Activated CD4-positive, alpha-beta T cell treated with anti-CD3 and anti-CD28 coated beads, Interleukin-2, Interleukin-6, amounts not matched to agents 100 ng/mL and 50 ng/mL, durations not matched to agents 16 hours and 8 hours (primary cell): ENCODE results near the gene SPATS1.
"Not testable (repeated sequence)": the region's sequence is repeated elsewhere in the genome, so short reads cannot be mapped to it uniquely, and the experiment has no call there.

ENCODE experiments used
- DNase-seq: peaks from one replicate; pipeline ENCODE4 v3.0.0-alpha.2; 2020

SPATS1 gene

DNA sequence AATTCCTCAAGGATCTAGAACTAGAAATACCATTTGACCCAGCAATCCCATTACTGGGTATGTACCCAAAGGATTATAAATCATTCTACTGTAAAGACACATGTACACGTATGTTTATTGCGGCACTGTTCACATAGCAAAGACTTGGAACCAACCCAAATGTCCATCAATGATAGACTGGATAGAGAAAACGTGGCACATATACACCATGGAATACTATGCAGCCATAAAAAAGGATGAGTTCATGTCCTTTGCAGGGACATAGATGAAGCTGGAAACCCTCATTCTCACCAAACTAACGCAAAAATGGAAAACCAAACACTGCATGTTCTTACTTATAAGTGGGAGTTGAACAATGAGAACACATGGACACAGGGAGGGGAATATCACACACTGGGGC, 4.4 kb downstream of the SPATS1 start:
- DNase-seq, result not testable (repeated sequence)

DNA sequence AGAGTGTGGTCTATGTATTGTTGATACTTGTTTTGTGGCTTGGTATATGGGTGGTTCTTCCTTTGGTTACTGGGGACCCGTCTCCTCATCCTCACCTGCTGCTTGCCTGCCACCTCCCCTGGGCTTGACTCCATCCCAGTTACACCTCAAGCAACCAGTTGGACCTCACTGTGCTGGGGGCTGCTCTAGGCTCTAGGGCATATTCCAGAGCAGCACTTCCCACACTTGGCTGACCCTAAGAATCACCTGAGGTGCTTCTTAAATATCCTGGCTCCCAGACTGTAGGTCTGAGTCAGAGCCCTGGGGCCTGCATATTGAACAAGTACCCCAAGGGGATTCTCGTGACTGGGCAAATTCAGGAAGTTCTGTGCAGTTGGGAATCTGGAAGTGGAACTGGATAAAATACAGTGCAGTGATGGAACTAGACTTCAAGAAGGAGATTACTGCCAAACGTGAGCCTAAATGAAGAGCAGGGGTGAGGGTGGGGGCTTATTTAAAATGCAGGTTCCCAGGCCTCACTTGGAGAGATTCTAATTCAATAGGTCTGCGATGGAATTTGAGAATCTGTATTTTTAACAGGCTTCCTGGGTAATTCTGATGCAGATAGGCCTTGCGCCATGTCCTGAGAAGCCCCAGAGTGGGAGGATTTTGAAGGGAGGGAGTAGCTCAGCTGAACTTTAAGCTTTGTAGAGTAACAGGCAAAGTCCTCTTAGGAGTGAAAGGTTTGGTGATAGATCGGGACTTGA, 7.6 kb downstream of the SPATS1 start:
- no peak for DNase-seq

DNA sequence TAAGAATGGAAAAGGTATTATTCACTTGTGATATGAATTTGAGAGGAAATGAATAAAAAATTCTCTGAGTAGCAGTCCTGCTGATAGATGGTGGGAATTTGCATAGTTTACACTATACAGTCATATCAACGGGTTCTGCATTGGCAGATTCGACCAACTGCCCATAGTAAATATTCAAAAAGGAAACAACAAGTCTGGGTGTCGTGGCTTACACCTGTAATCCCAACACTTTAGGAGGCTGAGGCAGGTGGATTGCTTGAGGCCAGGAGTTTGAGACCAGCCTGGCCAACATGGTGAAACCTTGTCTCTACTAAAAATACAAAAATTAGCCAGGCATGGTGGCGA, 8.2 kb downstream of the SPATS1 start:
- not testable (repeated sequence) for DNase-seq

DNA sequence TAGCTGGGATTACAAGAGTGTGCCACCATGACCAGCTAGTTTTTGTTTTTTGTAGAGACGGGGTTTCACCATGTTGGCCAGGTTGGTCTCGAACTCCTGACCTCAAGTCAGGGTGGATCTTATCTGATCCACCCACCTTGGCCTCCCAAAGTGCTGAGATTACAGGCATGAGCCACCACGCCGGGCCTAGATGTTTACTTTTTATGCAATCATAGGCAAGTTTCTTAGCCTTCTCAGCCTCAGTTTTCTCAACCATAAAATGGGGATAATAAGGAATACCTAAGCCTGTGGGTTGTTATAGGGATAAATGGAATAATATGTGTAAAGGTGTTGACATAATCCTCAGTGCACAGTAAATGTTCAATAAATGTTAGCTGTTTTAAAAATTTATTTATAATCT, 9.8 kb downstream of the SPATS1 start:
- no peak for DNase-seq

DNA sequence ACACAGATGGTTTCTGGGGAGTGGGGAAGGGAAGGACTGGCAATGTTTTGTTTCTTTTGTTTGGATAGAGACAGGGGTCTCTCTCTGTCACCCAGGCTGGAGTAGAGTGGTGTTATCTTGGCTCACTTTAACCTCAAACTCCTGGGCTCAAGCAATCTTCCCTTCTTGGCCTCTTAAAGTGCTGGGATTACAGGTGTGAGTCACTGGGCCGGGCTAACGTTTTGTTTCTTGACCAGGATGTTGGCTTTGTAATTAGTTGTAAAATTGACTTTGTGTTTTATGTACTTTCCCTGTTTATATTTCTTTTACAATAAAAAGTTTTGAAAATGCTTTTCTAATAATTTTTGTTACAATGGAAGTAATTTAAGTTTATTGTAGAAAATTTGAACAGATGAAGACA, 10.9 kb downstream of the SPATS1 start:
- DNase-seq, result no peak

DNA sequence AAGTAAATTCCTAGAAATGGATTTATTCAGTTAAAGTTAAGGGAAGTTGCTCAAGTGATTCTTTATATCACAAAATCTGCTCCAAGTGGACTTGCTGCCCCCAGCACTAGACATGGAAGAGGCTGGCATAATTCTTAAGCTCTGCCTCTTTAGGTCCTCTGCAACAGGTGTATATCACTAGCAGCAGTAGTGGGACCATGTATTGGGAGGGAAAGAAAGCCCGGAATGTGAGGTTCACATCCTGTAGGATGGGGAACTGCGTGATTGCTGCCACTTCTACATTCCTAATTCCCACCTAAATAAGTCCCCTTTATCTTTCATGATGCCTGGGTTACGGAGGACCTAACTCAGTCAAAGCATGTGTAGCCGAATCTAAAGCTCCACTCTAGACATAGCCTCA, 13.2 kb downstream of the SPATS1 start:
- DNase-seq, result no peak

DNA sequence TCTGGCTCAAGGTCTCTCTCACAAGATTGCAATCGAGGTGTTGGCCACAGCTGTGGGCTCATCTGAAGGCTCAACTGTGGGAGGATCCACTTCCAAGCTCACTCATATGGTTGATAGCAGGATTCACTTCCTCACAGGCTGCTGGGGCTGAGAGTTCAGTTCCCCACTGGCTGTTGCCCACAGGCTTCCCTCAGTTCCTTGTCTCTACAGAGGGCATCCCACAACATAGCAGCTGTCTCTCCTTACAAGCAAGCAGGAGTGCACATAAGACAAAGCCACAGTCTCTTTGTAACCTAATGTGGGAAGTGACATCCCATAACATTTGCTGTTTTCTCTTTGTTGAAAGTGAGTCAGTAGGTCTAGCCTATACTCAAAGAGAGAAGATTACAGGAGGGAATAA, 14.0 kb downstream of the SPATS1 start:
- no peak for DNase-seq

DNA sequence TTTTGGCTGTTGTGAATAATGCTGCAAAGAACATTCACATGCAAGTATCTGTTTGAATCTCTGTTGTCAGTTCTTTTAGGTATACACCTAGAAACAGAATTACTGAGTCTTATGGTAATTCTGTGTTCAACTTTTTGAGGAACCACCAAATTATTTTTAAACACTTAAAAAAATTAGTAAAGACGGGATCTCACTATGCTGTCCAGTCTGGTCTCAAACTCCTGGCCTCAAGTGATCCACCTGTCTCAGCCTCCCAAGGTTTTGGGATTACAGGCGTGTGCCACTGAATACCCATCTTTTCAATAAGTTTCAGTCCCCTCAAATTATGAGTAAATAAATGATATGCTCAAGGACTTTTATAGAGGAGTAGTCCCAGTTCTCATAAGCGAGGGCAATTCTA, 17.5 kb downstream of the SPATS1 start:
- DNase-seq, result no peak

DNA sequence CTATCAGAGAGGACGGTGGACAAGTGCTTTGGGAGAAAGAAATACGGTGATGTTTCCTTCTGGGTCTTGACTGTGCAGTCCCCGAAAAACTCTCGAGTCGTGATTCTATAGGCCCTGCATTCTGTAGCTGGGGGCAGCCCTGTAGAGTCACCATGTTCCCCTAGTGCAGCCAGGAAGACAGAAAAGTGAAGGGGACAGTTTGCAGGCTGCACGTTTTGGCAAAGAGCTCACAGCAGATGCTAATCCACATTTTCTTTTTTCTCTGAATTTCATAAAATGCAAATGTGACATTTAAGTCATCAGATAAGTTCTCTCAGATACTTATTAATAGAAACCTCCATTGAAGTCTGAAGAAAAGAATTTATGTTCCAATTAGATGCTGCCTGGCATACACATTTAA, 19.5 kb downstream of the SPATS1 start:
- no peak for DNase-seq

DNA sequence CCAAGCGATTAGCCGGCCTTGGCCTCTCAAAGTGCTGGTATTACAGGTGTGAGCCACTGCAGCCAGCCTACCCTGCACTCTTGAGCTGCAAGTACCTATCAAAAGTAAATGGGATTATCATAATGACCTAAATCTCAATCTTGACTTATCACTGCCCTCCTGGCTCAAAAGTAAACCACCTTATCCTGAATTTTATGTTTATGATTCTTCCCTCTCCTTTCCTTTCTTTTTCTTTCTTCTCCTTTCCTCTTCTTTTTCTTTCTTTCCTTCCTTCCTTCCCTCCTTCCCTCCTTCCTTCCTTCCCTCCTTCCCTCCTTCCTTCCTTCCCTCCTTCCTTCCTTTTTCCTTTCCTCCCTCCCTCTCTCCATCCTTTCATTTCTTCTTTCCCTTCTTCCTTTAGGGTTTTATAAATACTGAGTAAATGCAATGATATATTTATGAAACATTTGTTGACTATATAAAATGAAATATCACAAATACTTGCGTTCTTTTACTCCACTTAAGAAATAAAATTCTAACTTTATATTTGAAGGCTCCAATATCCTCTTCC, 21.0 kb downstream of the SPATS1 start:
- no peak for DNase-seq

DNA sequence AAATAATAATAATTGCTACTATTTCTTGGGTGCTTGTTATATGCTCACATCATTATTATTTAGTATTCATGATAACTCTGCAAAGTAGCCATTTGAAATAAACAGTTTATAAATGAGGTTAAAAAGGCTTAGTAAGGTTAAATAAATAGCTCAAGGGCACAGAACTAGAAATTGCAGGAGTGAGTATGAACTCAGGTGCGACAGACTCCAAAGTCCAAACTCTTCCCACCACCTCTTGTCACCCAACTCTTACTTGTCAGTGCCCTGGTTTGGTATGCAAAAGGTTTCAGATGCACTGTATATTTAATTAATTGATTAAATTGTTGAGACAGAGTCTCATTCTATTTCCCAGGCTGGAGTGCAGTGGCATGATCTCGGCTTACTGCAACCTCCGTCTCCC, 24.3 kb downstream of the SPATS1 start:
- no peak for DNase-seq

DNA sequence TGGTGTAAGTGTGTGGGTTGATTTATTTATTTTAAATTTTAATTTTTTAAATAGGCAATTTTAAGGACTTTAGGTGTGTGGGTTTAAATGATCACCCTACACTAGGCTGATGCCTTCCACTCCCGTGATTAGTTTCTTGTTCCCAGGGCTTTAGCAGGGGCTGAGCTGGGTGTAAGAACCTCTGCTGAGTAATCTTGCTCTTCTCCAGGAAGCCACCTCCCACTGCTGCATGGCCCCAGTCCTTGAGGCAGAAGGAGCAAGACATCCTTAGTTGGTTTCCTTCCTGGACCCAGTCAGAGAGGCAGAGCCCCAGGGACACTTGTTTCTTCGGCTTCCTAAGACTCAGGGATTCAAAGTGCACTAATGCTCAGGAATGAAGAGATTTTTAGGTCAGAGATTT, 25.2 kb downstream of the SPATS1 start:
- peak; percentile 13 for DNase-seq

DNA sequence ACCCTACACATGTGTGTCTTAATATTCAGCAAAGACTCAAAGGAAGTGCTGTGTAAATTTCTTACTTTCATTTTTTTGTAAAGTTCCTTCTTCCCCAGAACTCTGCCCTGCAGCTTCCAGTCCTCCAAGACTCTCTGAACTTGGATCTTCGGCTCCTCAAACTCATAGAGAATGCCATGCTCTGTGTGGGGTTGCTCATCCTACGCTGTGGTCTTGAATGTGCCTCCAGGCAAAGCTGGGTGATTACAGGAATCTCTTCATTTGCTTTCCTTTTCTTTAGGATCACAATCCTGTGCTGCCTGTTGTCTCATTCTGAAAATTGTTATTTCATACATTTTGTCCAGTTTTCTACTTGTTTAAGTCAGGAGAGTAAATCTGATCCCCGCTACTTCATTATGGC, 30.6 kb downstream of the SPATS1 start:
- no peak for DNase-seq

DNA sequence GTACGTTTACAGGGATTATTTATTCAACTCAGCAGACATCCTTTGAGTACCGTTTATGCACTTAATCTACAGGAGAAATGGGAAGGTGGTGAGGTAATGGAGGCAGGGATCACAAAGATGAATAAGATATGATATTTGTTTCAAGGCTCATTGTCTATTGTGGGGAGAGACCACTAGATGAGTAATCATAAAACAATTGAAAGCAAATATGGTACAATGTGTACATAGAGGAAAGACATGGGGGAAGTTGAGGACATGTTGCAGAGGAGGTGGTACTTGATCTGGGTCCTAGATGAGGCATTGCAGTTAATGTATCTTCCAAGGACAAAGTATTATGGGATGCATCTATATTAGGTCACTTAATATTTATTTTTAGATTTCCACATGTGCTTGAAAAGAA, 31.3 kb downstream of the SPATS1 start:
- DNase-seq, result no peak

DNA sequence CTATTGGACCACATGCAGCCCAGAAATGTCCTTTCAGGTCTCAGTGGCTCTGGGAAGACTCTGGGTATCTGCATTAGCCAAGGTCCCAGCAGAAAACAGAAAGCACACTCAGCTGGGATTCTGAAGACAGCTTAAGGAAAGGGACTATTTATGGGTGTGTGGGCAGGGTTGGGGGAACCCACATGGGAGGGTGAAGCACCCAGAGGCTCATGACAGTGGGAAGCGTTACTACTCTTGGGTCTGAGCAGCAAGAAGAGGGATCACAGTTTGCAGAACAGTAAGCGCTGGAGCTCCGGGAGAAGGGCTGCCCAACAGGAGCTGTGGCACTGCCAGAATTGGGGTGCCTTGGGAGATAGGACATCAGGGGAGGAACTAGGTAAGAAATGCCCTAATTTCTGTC, 32.6 kb downstream of the SPATS1 start:
- DNase-seq, result no peak

DNA sequence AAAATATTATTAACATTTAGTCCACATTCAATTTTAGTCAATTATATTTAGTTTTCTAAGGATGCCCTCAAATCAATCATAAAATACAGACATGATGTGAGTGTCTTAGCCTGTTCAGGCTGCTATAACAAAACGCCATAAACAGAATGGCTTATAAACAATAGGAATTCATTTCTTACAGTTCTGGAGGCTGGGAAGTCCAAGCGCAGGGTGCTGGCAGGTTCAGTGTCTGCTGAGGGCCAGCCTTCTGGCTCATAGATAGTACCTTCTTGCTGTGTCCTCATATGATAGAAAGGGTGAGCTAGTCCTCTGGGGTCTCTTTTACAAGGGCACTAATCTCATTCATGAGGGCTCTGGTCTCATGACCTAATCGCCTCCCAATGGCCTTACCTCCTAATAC, 35.0 kb downstream of the SPATS1 start:
- no peak for DNase-seq

DNA sequence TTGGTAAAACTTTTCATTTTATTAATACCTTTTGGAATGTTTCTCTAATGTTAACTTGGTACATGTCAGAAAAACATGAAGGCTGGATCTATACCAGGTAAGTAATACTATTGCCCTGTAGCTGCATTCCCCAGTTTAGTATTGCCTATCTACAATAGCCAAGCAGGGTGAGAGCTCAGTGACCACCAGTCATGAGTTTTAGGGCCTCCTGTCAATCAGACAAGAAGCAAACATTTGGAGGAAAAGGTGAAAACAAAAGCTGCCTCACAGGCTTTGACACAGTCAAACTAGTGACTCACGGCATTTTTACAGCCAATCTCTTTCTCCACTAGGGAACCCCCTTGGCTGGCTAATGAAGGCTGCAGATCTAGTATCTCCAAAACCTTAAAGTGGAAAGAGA, 35.5 kb downstream of the SPATS1 start:
- DNase-seq, result no peak

DNA sequence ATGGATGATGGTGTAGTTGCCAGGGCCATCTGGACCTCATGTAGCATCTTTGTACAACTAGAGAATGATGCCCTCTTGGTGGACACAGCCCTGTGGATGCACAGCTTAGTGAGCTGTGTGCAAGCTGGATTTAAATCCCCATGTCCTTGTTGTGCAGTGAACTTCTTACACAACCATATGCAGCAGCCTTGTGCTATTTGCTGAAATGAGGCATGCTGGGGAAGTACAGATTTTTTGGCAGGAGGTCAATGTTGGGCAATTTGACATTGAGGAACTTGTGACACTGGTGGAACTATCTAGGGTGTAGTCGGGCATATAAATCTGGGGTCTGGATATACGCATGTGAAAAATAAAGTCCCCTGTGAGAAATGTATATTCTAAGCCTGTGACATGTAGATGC, 39.3 kb downstream of the SPATS1 start:
- no peak for DNase-seq

DNA sequence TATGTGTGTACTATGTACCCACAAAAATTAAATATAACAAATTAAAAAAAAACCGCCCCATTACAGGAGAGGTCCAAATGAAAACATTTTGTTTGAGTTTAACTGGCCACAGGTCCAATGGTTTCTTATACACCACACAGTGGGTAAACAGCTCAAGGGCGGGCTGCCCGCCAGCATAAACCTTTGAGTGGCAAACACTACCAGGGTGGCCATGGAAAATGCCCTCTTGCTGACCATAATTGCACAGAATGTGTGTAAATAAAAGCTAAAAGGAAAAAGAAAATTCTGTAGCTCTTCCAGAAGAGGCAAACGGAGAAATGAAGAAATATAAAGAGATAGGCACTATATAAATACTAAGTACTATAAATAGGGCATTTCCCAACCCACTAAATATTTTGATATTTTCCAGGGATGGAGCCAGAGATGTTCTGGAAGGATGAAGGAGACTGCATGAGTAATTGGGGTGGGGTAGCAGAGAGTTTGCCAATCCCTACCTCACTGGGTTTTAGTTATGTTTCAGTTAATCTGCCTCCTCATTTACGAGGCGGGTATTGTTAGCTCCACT, 44.0 kb downstream of the SPATS1 start:
- DNase-seq, result no peak

DNA sequence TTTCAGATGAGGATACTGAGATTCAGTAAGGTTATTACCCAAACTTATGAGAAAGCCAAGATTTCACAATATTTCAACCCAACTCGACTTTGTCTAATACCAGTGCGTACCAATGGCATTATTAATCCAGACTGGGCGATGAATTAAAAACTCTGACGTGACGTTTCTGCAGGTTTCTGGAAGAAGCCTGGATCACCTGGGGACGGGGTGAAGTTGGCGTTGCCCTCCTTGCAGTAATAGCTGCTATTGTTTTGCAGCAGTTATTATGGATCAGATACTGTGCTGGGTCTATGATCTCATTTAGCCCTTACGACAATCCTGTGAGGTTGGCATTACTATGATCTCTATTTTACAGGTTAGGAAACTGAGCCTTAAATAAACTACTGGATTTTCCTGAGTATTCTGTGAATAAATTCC, 44.5 kb downstream of the SPATS1 start:
- no peak for DNase-seq

DNA sequence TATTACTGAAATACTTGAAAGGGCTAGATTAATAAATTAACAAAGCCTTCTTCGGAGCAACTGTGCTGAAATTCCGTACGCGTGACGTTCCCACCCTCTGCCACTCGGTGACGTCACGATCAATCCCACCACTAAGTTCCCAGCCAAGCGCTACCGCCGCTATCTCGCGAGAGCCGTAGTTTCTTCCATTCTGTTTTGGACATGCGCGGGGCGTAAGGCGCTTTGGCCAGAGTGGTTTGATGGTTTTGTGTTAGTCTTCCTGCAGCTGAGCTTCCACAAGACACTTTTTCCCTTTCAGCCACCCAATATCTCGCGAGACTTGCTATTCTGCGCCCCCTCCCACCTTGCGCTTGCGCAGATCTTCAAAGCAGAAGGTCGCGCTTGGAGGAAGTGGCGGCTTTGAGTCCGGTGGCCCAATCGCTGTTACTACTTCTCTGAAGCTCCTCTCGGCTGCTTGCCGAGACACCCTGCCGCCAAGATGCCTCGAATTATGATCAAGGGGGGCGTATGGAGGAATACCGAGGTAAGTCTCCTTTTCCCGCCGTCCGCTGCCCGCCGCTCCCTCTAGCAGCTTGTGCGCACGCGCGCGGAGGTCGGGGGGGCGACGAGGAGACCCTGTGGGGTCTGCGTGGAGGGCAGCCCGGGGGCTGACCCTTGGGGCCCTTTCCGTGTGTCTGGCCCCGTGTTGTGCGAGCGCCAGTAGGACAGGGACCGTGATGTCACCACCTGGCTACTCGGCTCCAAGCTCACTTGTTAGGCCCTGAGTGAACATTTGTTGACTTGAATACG, 45.1 kb downstream of the SPATS1 start, which contains the start of gene CDC5L:
CDC5L (plus strand) TSS at position 361 of the 789 bp plus-strand sequence; CDS start at position 479, 118 bp downstream.
- DNase-seq, result peak; percentile 97

DNA sequence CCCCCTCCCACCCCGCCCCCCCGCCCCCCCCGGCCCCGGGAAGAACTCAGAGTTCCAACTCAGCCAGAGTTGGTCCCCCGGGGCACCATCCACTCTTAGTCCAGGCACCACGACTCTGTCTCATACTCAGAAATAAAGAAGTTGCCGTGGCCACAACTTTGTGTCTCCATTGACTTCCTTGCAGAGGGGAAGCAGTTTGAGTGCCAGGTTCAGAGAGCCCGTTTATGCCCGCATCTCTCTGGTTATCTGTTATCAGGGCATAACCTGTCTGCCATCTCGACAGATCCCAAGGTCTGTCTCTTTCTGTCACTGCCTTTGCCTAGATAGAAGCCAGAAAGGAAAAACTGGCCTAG, 45.7 kb downstream of the SPATS1 start:
- peak; percentile 20 for DNase-seq

DNA sequence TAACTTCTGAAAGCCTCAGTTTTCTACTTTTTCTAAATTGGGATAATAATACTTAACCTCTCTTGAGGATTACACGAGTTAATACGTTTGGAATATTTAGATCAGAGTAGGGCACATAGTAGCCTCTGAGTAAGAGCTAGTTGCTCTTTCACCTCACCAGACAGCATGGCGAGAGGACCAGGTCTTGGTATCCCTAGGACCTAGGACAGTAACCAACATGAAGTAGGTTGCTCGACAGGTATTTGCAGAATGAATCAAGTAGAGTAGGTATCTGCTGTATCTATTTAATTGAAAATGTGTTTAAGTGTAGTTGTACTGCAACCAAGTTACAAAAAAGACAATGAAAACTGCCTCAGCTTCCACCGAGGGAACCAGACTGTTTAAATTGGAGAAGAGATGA, 46.4 kb downstream of the SPATS1 start:
- no peak for DNase-seq

DNA sequence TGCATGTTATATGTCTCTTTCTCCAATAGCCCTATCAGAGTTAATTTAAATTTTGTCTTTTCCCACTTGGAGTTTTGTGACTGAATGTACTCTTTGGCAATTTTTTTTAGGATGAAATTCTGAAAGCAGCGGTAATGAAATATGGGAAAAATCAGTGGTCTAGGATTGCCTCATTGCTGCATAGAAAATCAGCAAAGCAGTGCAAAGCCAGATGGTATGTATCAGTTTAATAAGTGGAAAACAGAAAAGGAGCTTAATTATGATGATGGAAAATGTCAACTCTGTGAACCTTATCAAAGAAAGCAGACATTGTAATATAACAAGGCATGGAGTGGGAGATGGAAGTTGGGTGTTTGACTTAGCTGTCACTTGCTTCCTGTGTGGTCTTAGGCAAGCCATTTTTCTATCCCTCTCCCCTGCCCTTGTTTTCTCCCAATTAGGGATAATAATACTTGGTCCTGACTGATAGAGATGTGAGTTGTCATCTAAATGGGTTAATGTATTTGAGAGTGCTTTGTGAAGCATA, 47.8 kb downstream of the SPATS1 start:
- DNase-seq, result no peak
